DMS79 (cell line): ENCODE measurements around the gene REV3L.
"Not testable (repeated sequence)": the region's sequence is repeated elsewhere in the genome, so short reads cannot be mapped to it uniquely, and the experiment has no call there.

Experiments used
- DNase-seq: peaks from one replicate; lab custom pipeline; 2025; lab: John Stamatoyannopoulos, UW

The REV3L gene

GRCh38 chr6:111291336-111292259 lies 191.4 kb downstream of the REV3L start:
- DNase-seq = peak; percentile 5

- not testable (repeated sequence) for DNase-seq
Measured at GRCh38 chr6:111290689-111291335, 192.2 kb downstream of the REV3L start.

- not testable (repeated sequence) for DNase-seq
Measured at GRCh38 chr6:111284356-111284755, 198.7 kb downstream of the REV3L start.

- no peak for DNase-seq
Measured at GRCh38 chr6:111283707-111284106, 199.3 kb downstream of the REV3L start.

- no peak for DNase-seq
Measured at GRCh38 chr6:111282515-111282914, 200.5 kb downstream of the REV3L start.

GRCh38 chr6:111280445-111280955 lies 202.5 kb downstream of the REV3L start:
- DNase-seq = no peak

GRCh38 chr6:111278731-111279130 lies 204.3 kb downstream of the REV3L start:
- DNase-seq = no peak

- DNase-seq = no peak
Measured at GRCh38 chr6:111277819-111278218, 205.2 kb downstream of the REV3L start.

GRCh38 chr6:111276736-111277135 lies 206.3 kb downstream of the REV3L start:
- no peak for DNase-seq

- DNase-seq = no peak
Measured at GRCh38 chr6:111276335-111276734, 206.7 kb downstream of the REV3L start.

GRCh38 chr6:111274593-111275217 lies 208.3 kb downstream of the REV3L start:
- DNase-seq = no peak

- no peak for DNase-seq
Measured at GRCh38 chr6:111270121-111270520, 212.9 kb downstream of the REV3L start.

GRCh38 chr6:111269401-111269970 lies 213.5 kb downstream of the REV3L start:
- DNase-seq = no peak

- DNase-seq = no peak
Measured at GRCh38 chr6:111267764-111268333, 215.2 kb downstream of the REV3L start.

- no peak for DNase-seq
Measured at GRCh38 chr6:111266276-111266675, 216.7 kb downstream of the REV3L start.

- no peak for DNase-seq
Measured at GRCh38 chr6:111265842-111266241, 217.2 kb downstream of the REV3L start.

GRCh38 chr6:111263837-111264236 lies 219.2 kb downstream of the REV3L start:
- DNase-seq = no peak

GRCh38 chr6:111260570-111261298 lies 222.3 kb downstream of the REV3L start:
- no peak for DNase-seq

- DNase-seq = peak; percentile 96
Measured at GRCh38 chr6:111259089-111259831, 223.8 kb downstream of the REV3L start.

- no peak for DNase-seq
Measured at GRCh38 chr6:111258615-111259088, 224.4 kb downstream of the REV3L start.
